GM21367 (cell line): ENCODE measurements around the gene MAGI2.

Source experiments
- ATAC-seq: cut with Tn5 transposase; IDR thresholded peaks from one replicate; pipeline ENCODE4 v1.9.1; 2021; ENCODE audit not compliant: unreplicated experiment

Gene MAGI2

GRCh38 chr7:78760620-78761355 is 692.7 kb downstream of the MAGI2 start:
- ATAC-seq: no peak

GRCh38 chr7:78752554-78752953 is 700.9 kb downstream of the MAGI2 start:
- ATAC-seq: no peak

- ATAC-seq: no peak
Measured at GRCh38 chr7:78751253-78751652, 702.2 kb downstream of the MAGI2 start.

GRCh38 chr7:78749052-78749746 is 704.3 kb downstream of the MAGI2 start:
- ATAC-seq: no peak

GRCh38 chr7:78747592-78747991 is 705.9 kb downstream of the MAGI2 start:
- ATAC-seq: no peak

GRCh38 chr7:78746301-78746700 is 707.2 kb downstream of the MAGI2 start:
- ATAC-seq: no peak

- ATAC-seq: no peak
Measured at GRCh38 chr7:78742694-78743093, 710.8 kb downstream of the MAGI2 start.

GRCh38 chr7:78736548-78736947 is 716.9 kb downstream of the MAGI2 start:
- ATAC-seq: no peak

- no peak for ATAC-seq
Measured at GRCh38 chr7:78734626-78735025, 718.8 kb downstream of the MAGI2 start.

- ATAC-seq: no peak
Measured at GRCh38 chr7:78720066-78720465, 733.4 kb downstream of the MAGI2 start.

- ATAC-seq: no peak
Measured at GRCh38 chr7:78718212-78718611, 735.3 kb downstream of the MAGI2 start.

GRCh38 chr7:78716876-78717275 is 736.6 kb downstream of the MAGI2 start:
- no peak for ATAC-seq

GRCh38 chr7:78714356-78714755 is 739.1 kb downstream of the MAGI2 start:
- no peak for ATAC-seq

GRCh38 chr7:78712111-78712510 is 741.4 kb downstream of the MAGI2 start:
- ATAC-seq: no peak

GRCh38 chr7:78709658-78710057 is 743.8 kb downstream of the MAGI2 start:
- ATAC-seq: no peak

GRCh38 chr7:78704504-78704903 is 749.0 kb downstream of the MAGI2 start:
- ATAC-seq: no peak

- ATAC-seq: no peak
Measured at GRCh38 chr7:78703391-78703790, 750.1 kb downstream of the MAGI2 start.

GRCh38 chr7:78702770-78703169 is 750.7 kb downstream of the MAGI2 start:
- no peak for ATAC-seq

- no peak for ATAC-seq
Measured at GRCh38 chr7:78695826-78696225, 757.6 kb downstream of the MAGI2 start.

GRCh38 chr7:78691584-78691983 is 761.9 kb downstream of the MAGI2 start:
- ATAC-seq: no peak

- no peak for ATAC-seq
Measured at GRCh38 chr7:78690174-78690573, 763.3 kb downstream of the MAGI2 start.

- ATAC-seq: no peak
Measured at GRCh38 chr7:78688376-78688775, 765.1 kb downstream of the MAGI2 start.

GRCh38 chr7:78686189-78686588 is 767.3 kb downstream of the MAGI2 start:
- ATAC-seq: no peak
